ENCODE measurements around the gene RAB3GAP2. TPM values are rescaled to one million over a fixed set of nuclear protein-coding genes. Genes with fewer than 3 reads are reported as not detected.
"Not testable (repeated sequence)": the region's sequence is repeated elsewhere in the genome, so short reads cannot be mapped to it uniquely, and the experiment has no call there.

The RAB3GAP2 gene
- total RNA-seq, 2 experiments from 2014 or later = 50.6 to 67.3 TPM

- H3K36me3 Mint-ChIP-seq (ENCODE audit: low read depth) = peaks cover 85% of the 10 kb centered on the region
- intact Hi-C loops (cut with DNase I, micrococcal nuclease); DNase-seq; POLR2A ChIA-PET; ATAC-seq; H3K27me3 Mint-ChIP-seq; H3K4me3 Mint-ChIP-seq; H3K27ac Mint-ChIP-seq: not testable (repeated sequence)
- peaks cover 36% of the 10 kb centered on the region for H3K9me3 Mint-ChIP-seq (ENCODE audit: low read depth)
- CTCF ChIA-PET = interaction anchor here (0.7 to 1.5 kb wide), 3 partner anchors 14 to 40 kb away, joined by 4 to 5 read pairs (median 4); no protein-coding TSS in a partner anchor
- peaks cover 47% of the 10 kb centered on the region for H3K4me1 Mint-ChIP-seq
These were observed 16.1 kb downstream of the RAB3GAP2 start for GRCh38 chr1:220256194-220256593.

GRCh38 chr1:220255204-220255603, 17.0 kb downstream of the RAB3GAP2 start:
- intact Hi-C loops (cut with DNase I, micrococcal nuclease) = no loop called here
- no peak for ATAC-seq
- ChIA-PET CTCF (interaction anchor here (0.9 kb wide), 2 partner anchors 13 to 35 kb away, joined by 3 read pairs; no protein-coding TSS in a partner anchor), POLR2A (no interaction called here)
- Mint-ChIP-seq H3K36me3 (ENCODE audit: low read depth) (peaks cover 86% of the 10 kb centered on the region), H3K4me3 (no peak overlapping the region), H3K9me3 (ENCODE audit: low read depth) (peaks cover 33% of the 10 kb centered on the region), H3K4me1 (peaks cover 44% of the 10 kb centered on the region), H3K27ac (peak overlapping the region; percentile 8), H3K27me3 (no peaks in the 10 kb centered on the region)
- DNase-seq = no peak

DNA sequence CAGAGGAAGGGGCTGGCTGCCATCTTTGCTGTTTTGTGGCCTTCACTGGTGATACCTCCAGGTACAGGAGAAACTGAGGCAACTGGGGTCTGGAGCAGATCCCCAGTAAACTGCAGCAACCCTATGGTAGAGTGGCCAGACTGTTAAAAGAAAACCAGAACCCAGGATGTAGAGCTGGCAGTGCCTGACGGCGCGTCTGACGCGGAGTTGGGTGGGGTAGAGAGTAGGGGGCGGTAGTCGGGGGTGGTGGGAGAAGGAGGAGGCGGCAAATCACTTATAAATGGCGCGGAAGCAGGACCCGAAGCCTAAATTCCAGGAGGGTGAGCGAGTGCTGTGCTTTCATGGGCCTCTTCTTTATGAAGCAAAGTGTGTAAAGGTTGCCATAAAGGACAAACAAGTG, 19.0 kb downstream of the RAB3GAP2 start:
- CTCF ChIA-PET; H3K27ac Mint-ChIP-seq; H3K27me3 Mint-ChIP-seq; H3K4me3 Mint-ChIP-seq; POLR2A ChIA-PET; DNase-seq; intact Hi-C loops (cut with DNase I, micrococcal nuclease): not testable (repeated sequence)
- H3K9me3 Mint-ChIP-seq (ENCODE audit: low read depth) = peaks cover 40% of the 10 kb centered on the region
- peak; percentile 93 for ATAC-seq
- peaks cover 89% of the 10 kb centered on the region for H3K36me3 Mint-ChIP-seq (ENCODE audit: low read depth)
- peaks cover 26% of the 10 kb centered on the region for H3K4me1 Mint-ChIP-seq

- intact Hi-C loops (cut with DNase I, micrococcal nuclease) = no loop called here
- peaks cover 10% of the 10 kb centered on the region for H3K4me1 Mint-ChIP-seq
- CTCF ChIA-PET = no interaction called here
These were observed 21.0 kb downstream of the RAB3GAP2 start for GRCh38 chr1:220251272-220251671.

DNA sequence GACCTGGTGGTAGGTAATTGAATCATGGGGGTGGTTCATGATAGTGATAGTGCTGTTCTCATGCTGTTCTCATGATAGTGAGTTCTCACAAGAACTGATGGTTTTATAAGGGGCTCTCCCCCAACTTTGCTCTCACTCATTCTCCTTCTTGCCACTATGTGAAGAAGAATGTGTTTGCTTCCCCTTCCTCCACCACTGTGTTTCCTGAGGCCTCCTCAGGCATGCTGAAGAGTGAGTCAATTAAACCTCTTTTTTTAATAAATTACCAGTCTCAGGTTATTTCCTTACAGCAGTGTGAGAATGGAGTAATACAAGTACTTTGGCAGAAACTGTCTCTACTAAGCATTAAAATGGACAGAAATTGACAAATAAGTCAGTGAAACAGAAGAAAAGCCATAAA, 21.6 kb downstream of the RAB3GAP2 start:
- Mint-ChIP-seq H3K4me3 (no peak overlapping the region), H3K27me3 (no peaks in the 10 kb centered on the region), H3K4me1 (peaks cover 7% of the 10 kb centered on the region), H3K27ac (no peak overlapping the region), H3K9me3 (ENCODE audit: low read depth) (peaks cover 40% of the 10 kb centered on the region), H3K36me3 (ENCODE audit: low read depth) (peaks cover 82% of the 10 kb centered on the region)
- ChIA-PET POLR2A (no interaction called here), CTCF (no interaction called here)
- intact Hi-C loops (cut with DNase I, micrococcal nuclease) = no loop called here
- ATAC-seq (no peak), DNase-seq (no peak)

More at GRCh38 chr1:220251272-220251671, 21.0 kb downstream of the RAB3GAP2 start:
- H3K27ac Mint-ChIP-seq = no peak overlapping the region
- H3K27me3 Mint-ChIP-seq = no peaks in the 10 kb centered on the region
- no peak overlapping the region for H3K4me3 Mint-ChIP-seq
- peaks cover 41% of the 10 kb centered on the region for H3K9me3 Mint-ChIP-seq (ENCODE audit: low read depth)
- peaks cover 82% of the 10 kb centered on the region for H3K36me3 Mint-ChIP-seq (ENCODE audit: low read depth)
- no peak for ATAC-seq
- no peak for DNase-seq
- POLR2A ChIA-PET = no interaction called here

DNA sequence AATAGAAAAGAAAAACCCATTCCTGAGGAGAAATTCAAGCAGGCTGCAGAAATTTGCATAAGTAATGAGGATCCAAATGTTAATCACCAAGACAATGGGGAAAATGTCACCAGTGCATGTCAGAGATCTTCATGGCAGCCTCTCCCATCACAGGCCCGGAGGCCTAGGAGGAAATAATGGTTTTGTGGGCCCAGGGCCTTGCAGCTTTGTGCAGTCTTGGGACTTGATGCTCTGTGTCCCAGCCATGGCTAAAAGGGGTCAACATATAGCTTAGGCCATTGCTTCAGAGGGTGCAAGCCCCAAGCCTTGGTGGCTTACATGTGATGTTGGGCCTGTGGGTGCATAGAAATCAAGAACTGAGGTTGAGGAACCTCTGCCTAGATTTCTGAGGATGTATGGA, 22.7 kb downstream of the RAB3GAP2 start:
- Mint-ChIP-seq H3K27me3 (no peaks in the 10 kb centered on the region), H3K4me1 (peaks cover 3% of the 10 kb centered on the region), H3K36me3 (ENCODE audit: low read depth) (peaks cover 80% of the 10 kb centered on the region), H3K9me3 (ENCODE audit: low read depth) (peaks cover 38% of the 10 kb centered on the region), H3K4me3 (no peak overlapping the region), H3K27ac (no peak overlapping the region)
- intact Hi-C loops (cut with DNase I, micrococcal nuclease) = no loop called here
- DNase-seq (no peak), ATAC-seq (no peak)
- ChIA-PET POLR2A (no interaction called here), CTCF (interaction anchor here (1.1 kb wide), 1 partner anchor 14 kb away, joined by 6 read pairs; no protein-coding TSS in a partner anchor)

GRCh38 chr1:220248715-220249265, 23.5 kb downstream of the RAB3GAP2 start:
- H3K9me3 Mint-ChIP-seq (ENCODE audit: low read depth) = peaks cover 40% of the 10 kb centered on the region
- intact Hi-C loops (cut with DNase I, micrococcal nuclease); H3K27me3 Mint-ChIP-seq; DNase-seq; ATAC-seq; H3K27ac Mint-ChIP-seq; POLR2A ChIA-PET; H3K4me3 Mint-ChIP-seq: not testable (repeated sequence)
- H3K4me1 Mint-ChIP-seq = peaks cover 11% of the 10 kb centered on the region
- peaks cover 81% of the 10 kb centered on the region for H3K36me3 Mint-ChIP-seq (ENCODE audit: low read depth)
- CTCF ChIA-PET = interaction anchor here (1.1 kb wide), 1 partner anchor 13 kb away, joined by 6 read pairs; no protein-coding TSS in a partner anchor

DNA sequence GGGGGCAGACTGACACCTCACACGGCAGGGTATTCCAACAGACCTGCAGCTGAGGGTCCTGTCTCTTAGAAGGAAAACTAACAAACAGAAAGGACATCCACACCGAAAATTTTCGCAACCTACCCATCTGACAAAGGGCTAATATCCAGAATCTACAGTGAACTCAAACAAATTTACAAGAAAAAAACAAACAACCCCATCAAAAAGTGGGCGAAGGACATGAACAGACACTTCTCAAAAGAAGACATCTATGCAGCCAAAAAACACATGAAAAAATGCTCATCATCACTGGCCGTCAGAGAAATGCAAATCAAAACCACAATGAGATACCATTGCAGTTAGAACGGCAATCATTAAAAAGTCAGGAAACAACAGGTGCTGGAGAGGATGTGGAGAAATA, 26.4 kb downstream of the RAB3GAP2 start:
- CTCF ChIA-PET; ATAC-seq; POLR2A ChIA-PET; H3K4me3 Mint-ChIP-seq; DNase-seq; H3K27me3 Mint-ChIP-seq; intact Hi-C loops (cut with DNase I, micrococcal nuclease); H3K27ac Mint-ChIP-seq: not testable (repeated sequence)
- H3K4me1 Mint-ChIP-seq = peaks cover 30% of the 10 kb centered on the region
- peaks cover 35% of the 10 kb centered on the region for H3K9me3 Mint-ChIP-seq (ENCODE audit: low read depth)
- peaks cover 60% of the 10 kb centered on the region for H3K36me3 Mint-ChIP-seq (ENCODE audit: low read depth)

DNA sequence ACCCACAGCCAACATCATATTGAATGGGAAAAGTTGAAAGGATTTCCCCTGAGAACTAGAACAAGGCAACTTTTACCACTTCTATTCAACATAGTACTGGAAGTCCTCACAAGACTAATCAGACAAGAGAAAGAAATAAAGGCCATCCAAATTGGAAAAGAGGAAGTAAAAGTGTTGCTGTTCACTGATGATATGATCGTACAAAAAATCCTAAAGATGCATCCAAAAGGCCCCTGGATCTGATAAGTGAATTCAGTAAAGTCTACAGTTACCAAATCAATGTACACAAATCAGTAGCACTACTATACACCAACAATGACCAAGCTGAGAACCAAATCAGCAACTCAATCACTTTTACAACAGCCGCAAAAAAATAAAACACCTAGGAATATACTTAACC, 28.3 kb downstream of the RAB3GAP2 start:
- Mint-ChIP-seq H3K27ac (peak overlapping the region; percentile 15), H3K27me3 (no peaks in the 10 kb centered on the region), H3K4me3 (no peak overlapping the region), H3K9me3 (ENCODE audit: low read depth) (peaks cover 20% of the 10 kb centered on the region), H3K36me3 (ENCODE audit: low read depth) (peaks cover 42% of the 10 kb centered on the region), H3K4me1 (peaks cover 39% of the 10 kb centered on the region)
- ATAC-seq (no peak), DNase-seq (no peak)
- intact Hi-C loops (cut with DNase I, micrococcal nuclease) = no loop called here
- POLR2A ChIA-PET = no interaction called here
- CTCF ChIA-PET = no interaction called here

DNA sequence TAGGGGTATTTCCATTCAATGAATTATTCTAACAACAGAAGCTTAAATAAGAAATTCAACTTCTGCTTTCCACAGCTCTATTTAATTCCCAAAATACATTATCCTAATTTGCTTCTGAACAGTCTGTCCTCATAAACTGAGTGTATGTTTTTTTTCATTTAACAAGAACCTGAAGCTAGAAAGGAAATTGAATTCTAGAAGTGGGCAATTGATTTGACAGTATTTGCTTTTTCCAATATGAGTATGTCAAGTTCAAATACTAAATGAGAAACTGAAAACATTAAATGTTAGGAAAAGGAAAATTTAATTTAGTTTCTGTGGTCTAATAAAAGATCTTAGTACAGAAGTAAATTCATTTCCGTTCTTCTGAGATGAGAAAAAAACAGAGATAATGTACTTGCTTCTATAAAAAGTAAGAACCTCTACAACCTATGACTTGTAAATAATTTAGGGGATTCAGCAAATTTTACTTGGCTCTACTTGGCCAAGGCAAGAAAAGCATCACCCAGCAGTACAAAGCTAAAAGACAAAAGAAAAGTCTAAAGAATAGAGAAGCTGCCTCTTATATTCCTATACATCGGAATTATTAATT, 31.1 kb downstream of the RAB3GAP2 start:
- H3K4me1 Mint-ChIP-seq = peaks cover 41% of the 10 kb centered on the region
- H3K36me3 Mint-ChIP-seq (ENCODE audit: low read depth) = peaks cover 28% of the 10 kb centered on the region
- CTCF ChIA-PET = interaction anchor here (1.0 to 1.1 kb wide), 3 partner anchors 11 to 19 kb away, joined by 3 read pairs; no protein-coding TSS in a partner anchor
- no peak for DNase-seq
- peaks cover 5% of the 10 kb centered on the region for H3K9me3 Mint-ChIP-seq (ENCODE audit: low read depth)
- POLR2A ChIA-PET = no interaction called here
- peak; percentile 71 for ATAC-seq
- H3K4me3 Mint-ChIP-seq = no peak overlapping the region
- intact Hi-C loops (cut with DNase I, micrococcal nuclease) = no loop called here
- H3K27ac Mint-ChIP-seq = no peak overlapping the region
- no peaks in the 10 kb centered on the region for H3K27me3 Mint-ChIP-seq

DNA sequence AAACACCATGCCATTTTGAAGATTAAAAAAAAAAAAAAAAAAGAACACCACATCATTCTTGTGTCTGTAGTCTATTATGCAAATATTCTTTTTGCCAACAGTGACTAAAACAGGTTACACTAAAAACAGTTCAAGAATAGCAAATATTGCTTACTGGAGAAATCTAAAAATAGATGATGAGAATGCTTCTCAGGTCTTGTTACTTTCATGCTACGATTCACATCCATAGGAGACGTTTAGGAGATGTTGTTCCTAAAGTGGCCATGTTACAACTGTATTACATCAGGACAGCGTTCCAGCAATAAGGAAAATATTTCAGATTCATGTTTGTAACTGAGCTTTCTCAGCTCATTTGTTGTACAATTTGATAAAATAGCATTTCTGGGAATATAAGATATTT, 32.3 kb downstream of the RAB3GAP2 start:
- CTCF ChIA-PET = no interaction called here
- peaks cover 21% of the 10 kb centered on the region for H3K36me3 Mint-ChIP-seq (ENCODE audit: low read depth)
- H3K27me3 Mint-ChIP-seq = no peaks in the 10 kb centered on the region
- DNase-seq (no peak), ATAC-seq (no peak)
- no peak overlapping the region for H3K27ac Mint-ChIP-seq
- peaks cover 3% of the 10 kb centered on the region for H3K9me3 Mint-ChIP-seq (ENCODE audit: low read depth)
- no peak overlapping the region for H3K4me3 Mint-ChIP-seq
- H3K4me1 Mint-ChIP-seq = peaks cover 45% of the 10 kb centered on the region
- intact Hi-C loops (cut with DNase I, micrococcal nuclease) = no loop called here
- POLR2A ChIA-PET = no interaction called here

GRCh38 chr1:220239213-220239612, 33.0 kb downstream of the RAB3GAP2 start:
- Mint-ChIP-seq H3K9me3 (ENCODE audit: low read depth) (peaks cover 2% of the 10 kb centered on the region), H3K27ac (no peak overlapping the region), H3K4me1 (peaks cover 39% of the 10 kb centered on the region), H3K27me3 (no peaks in the 10 kb centered on the region), H3K36me3 (ENCODE audit: low read depth) (peaks cover 13% of the 10 kb centered on the region), H3K4me3 (no peak overlapping the region)
- ChIA-PET CTCF (interaction anchor here (0.9 kb wide), 1 partner anchor 14 kb away, joined by 3 read pairs; no protein-coding TSS in a partner anchor), POLR2A (no interaction called here)
- intact Hi-C loops (cut with DNase I, micrococcal nuclease) = no loop called here
- DNase-seq (no peak), ATAC-seq (no peak)

All from activated CD4-positive, alpha-beta T cell treated with anti-CD3 and anti-CD28 coated beads for 36 hours (primary cell).